ENCODE results near the gene CYB5R4.

CYB5R4 gene

DNA sequence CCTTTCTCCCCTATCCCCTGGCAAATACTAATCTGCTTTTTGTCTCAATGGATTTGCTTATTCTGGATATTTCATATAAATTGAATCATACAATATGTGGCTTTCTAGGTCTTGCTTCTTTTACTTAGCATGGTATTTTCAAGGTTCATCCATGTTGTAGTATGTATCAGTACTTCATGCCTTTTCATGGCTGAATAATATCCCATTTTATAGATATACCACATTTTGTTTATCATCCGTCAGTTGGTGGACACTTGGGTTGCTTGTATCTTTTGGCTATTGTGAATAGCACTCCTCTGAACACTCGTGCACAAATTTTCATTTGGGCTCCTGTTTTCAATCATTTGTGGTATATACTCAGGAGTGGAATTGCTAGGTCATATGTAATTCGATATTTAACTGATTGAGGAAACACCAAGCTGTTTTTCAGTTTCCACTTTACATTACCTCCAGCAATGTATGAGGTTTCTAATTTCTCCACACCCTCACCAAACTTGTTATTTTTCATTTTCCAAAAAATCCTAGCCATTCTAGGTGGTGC lies 36.8 kb upstream of the CYB5R4 start:
- Histone ChIP-seq H4K20me1 (ENCODE audit: insufficient read depth, low read length, poor library complexity, severe bottlenecking) (no peaks in the 10 kb centered on the region), H2AFZ (ENCODE audit: low read length) (no peak overlapping the region), H3K27me3 (ENCODE audit: insufficient read depth, low read length, poor library complexity, severe bottlenecking) (no peaks in the 10 kb centered on the region), H3K4me2 (ENCODE audit: low read depth, low read length, poor library complexity, severe bottlenecking) (no peak overlapping the region), H3K4me3 (ENCODE audit: low read length, poor library complexity, severe bottlenecking) (no peak overlapping the region), H3K9me2 (replicated peaks; ENCODE audit: low read depth, low read length) (no peaks in the 10 kb centered on the region), H3K9me3 (ENCODE audit: insufficient read depth, low read depth, low read length) (no peaks in the 10 kb centered on the region), H3K79me2 (ENCODE audit: insufficient read depth, low read length) (no peaks in the 10 kb centered on the region), H3K4me1 (ENCODE audit: insufficient read depth, low read length, poor library complexity, severe bottlenecking) (no peaks in the 10 kb centered on the region), H3K9ac (ENCODE audit: low read depth, low read length, poor library complexity, severe bottlenecking) (no peak overlapping the region), H3F3A (ENCODE audit: low read depth) (no peaks in the 10 kb centered on the region), H3K36me3 (ENCODE audit: insufficient read depth, low read length) (no peaks in the 10 kb centered on the region)
- TF ChIP-seq EZH2phosphoT487 (IDR thresholded peaks at IDR 0.05; ENCODE audit: borderline replicate concordance) (no peak), CTCF (conservative IDR thresholded peaks at IDR 0.05; ENCODE audit: low read length) (no peak)

GRCh38 chr6:83824388-83824801 lies 35.1 kb upstream of the CYB5R4 start:
- no peaks in the 10 kb centered on the region for H4K20me1 ChIP-seq (ENCODE audit: insufficient read depth, low read length, poor library complexity, severe bottlenecking)
- no peaks in the 10 kb centered on the region for H3K79me2 ChIP-seq (ENCODE audit: insufficient read depth, low read length)
- no peaks in the 10 kb centered on the region for H3K4me1 ChIP-seq (ENCODE audit: insufficient read depth, low read length, poor library complexity, severe bottlenecking)
- H3K9me3 ChIP-seq (ENCODE audit: insufficient read depth, low read depth, low read length): no peaks in the 10 kb centered on the region
- TF ChIP-seq EZH2phosphoT487 (IDR thresholded peaks at IDR 0.05; ENCODE audit: borderline replicate concordance) (no peak), CTCF (conservative IDR thresholded peaks at IDR 0.05; ENCODE audit: low read length) (no peak)
- H3K4me3 ChIP-seq (ENCODE audit: low read length, poor library complexity, severe bottlenecking): no peak overlapping the region
- no peaks in the 10 kb centered on the region for H3F3A ChIP-seq (ENCODE audit: low read depth)
- no peaks in the 10 kb centered on the region for H3K27me3 ChIP-seq (ENCODE audit: insufficient read depth, low read length, poor library complexity, severe bottlenecking)
- H3K36me3 ChIP-seq (ENCODE audit: insufficient read depth, low read length): no peaks in the 10 kb centered on the region
- no peaks in the 10 kb centered on the region for H3K9me2 ChIP-seq (replicated peaks; ENCODE audit: low read depth, low read length)
- H3K4me2 ChIP-seq (ENCODE audit: low read depth, low read length, poor library complexity, severe bottlenecking): no peak overlapping the region
- H3K9ac ChIP-seq (ENCODE audit: low read depth, low read length, poor library complexity, severe bottlenecking): no peak overlapping the region
- H2AFZ ChIP-seq (ENCODE audit: low read length): no peak overlapping the region

GRCh38 chr6:83824831-83825230 lies 34.7 kb upstream of the CYB5R4 start:
- no peak for TF ChIP-seq CTCF (conservative IDR thresholded peaks at IDR 0.05; ENCODE audit: low read length)
- TF ChIP-seq EZH2phosphoT487 (IDR thresholded peaks at IDR 0.05; ENCODE audit: borderline replicate concordance): no peak
- H3F3A ChIP-seq (ENCODE audit: low read depth): no peaks in the 10 kb centered on the region
- H3K27me3 ChIP-seq (ENCODE audit: insufficient read depth, low read length, poor library complexity, severe bottlenecking): no peaks in the 10 kb centered on the region
- H2AFZ ChIP-seq (ENCODE audit: low read length): no peak overlapping the region
- H3K4me1 ChIP-seq (ENCODE audit: insufficient read depth, low read length, poor library complexity, severe bottlenecking): no peaks in the 10 kb centered on the region
- H3K4me2 ChIP-seq (ENCODE audit: low read depth, low read length, poor library complexity, severe bottlenecking): no peak overlapping the region
- no peaks in the 10 kb centered on the region for H3K9me2 ChIP-seq (replicated peaks; ENCODE audit: low read depth, low read length)
- no peaks in the 10 kb centered on the region for H3K36me3 ChIP-seq (ENCODE audit: insufficient read depth, low read length)
- no peaks in the 10 kb centered on the region for H3K9me3 ChIP-seq (ENCODE audit: insufficient read depth, low read depth, low read length)
- no peak overlapping the region for H3K9ac ChIP-seq (ENCODE audit: low read depth, low read length, poor library complexity, severe bottlenecking)
- H3K79me2 ChIP-seq (ENCODE audit: insufficient read depth, low read length): no peaks in the 10 kb centered on the region
- H4K20me1 ChIP-seq (ENCODE audit: insufficient read depth, low read length, poor library complexity, severe bottlenecking): no peaks in the 10 kb centered on the region
- H3K4me3 ChIP-seq (ENCODE audit: low read length, poor library complexity, severe bottlenecking): no peak overlapping the region
